Measurements from ENCODE around the gene DNAL4.

GRCh38 chr22:38811241-38811640 lies 17.3 kb upstream of the DNAL4 start:
- TF ChIP-seq MAFK (IDR thresholded peaks at IDR 0.05; ENCODE audit: low read depth, low read length) (no peak), CTCF (conservative IDR thresholded peaks at IDR 0.05; ENCODE audit: low read depth, low read length) (no peak), POLR2A (IDR thresholded peaks at IDR 0.05; ENCODE audit: low read depth, low read length) (no peak), BHLHE40 (IDR thresholded peaks at IDR 0.05; ENCODE audit: low read depth, low read length) (no peak), USF2 (IDR thresholded peaks at IDR 0.05; ENCODE audit: low read depth, low read length) (no peak), RFX5 (IDR thresholded peaks at IDR 0.05; ENCODE audit: low read depth, low read length) (no peak), FOS (IDR thresholded peaks at IDR 0.05; ENCODE audit: low read depth, low read length) (no peak), MXI1 (IDR thresholded peaks at IDR 0.05; ENCODE audit: borderline replicate concordance, low read depth, low read length) (no peak), RAD21 (IDR thresholded peaks at IDR 0.05; ENCODE audit: low read length) (no peak), MAZ (IDR thresholded peaks at IDR 0.05; ENCODE audit: borderline replicate concordance, low read depth, low read length) (no peak), CEBPB (IDR thresholded peaks at IDR 0.05; ENCODE audit: low read depth, low read length) (no peak), SMC3 (IDR thresholded peaks at IDR 0.05; ENCODE audit: low read depth, low read length) (no peak)
